ENCODE measurements around the gene TMEM116. TPM values are rescaled to one million over a fixed set of nuclear protein-coding genes. Genes with fewer than 3 reads are reported as not detected.
A peak's percentile ranks its signal among the peaks of the same experiment; 100 is the strongest.
"Not testable (repeated sequence)": the region's sequence is repeated elsewhere in the genome, so short reads cannot be mapped to it uniquely, and the experiment has no call there.

The TMEM116 gene
- total RNA-seq, 1 donor from 2014 or later, result 3.4 TPM

DNA sequence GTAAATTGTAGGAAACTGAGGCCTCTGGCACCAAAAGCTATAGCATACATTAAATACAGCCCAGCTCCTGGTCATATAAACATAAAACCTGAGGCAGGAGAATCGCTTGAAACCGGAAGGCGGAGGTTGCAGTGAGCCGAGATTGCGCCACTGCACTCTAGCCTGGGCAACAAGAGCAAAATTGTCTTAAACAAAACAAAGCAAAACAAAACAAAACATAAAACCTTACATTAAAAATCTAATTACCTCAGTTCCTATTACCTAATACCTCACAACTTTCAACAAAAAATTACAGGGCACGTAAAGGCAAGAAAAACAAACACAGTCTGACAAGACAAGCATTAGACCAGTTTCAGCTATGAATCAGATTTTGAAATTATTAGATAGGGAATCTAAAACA is 36.7 kb downstream of the TMEM116 start:
- DNase-seq (ENCODE audit: low read depth in 2 of 2), result no peak

DNA sequence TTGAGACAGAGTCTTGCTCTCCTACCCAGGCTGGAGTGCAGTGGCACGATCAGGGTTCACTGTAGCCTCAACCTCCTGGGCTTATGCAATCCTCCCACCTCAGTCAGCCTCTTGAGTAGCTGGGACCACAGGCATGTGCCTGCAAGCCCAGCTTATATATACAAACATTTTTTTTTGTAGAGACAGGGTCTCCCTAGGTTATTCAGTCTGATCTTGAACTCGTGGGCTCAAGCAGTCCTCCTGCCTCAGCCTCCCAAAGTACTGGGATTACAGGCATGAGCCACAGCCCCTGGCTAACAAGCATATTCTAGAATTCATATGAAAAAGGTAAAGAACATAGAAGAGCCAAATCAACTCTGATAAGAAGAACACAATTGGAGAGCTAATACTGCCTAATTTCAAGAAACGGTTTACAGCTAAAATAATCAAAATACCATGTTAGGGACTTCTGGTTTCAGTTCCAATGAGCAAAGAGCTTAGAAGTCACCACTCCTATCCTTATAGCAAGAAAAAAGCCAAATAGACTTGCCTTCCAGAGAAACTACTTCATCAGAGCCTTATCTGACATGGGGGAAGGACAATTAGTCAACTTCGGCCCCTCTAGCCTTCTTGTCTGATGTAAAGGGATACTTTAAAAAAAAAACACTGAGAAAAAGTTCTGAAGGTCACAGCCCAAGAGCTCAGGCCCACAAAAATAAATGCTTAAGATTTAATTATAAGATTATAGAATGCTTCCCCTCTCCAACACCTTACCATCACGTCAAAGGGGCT is 37.6 kb downstream of the TMEM116 start:
- no peak for DNase-seq (ENCODE audit: low read depth in 2 of 2)

DNA sequence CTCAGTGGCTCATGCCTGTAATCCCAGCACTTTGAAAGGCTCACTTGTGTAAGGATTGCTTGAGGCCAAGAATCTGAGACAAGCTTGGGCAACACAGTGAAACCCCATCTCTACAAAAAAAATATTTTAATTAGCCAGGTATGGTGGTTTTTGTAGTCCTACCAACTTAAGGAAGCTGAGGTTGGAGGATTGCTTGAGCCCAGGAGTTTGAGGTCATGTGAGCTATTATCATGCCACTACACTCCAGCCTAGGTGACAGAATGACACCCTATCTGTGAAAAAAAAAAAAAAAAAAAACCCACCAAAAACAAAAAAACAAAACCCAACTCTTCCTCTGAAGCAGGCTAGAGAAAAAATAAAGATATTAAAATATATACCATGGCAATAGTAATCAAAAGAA is 41.2 kb downstream of the TMEM116 start:
- no peak for DNase-seq (ENCODE audit: low read depth in 2 of 2)

GRCh38 chr12:111964935-111965334 is 48.0 kb downstream of the TMEM116 start:
- DNase-seq (ENCODE audit: low read depth in 2 of 2), result no peak

DNA sequence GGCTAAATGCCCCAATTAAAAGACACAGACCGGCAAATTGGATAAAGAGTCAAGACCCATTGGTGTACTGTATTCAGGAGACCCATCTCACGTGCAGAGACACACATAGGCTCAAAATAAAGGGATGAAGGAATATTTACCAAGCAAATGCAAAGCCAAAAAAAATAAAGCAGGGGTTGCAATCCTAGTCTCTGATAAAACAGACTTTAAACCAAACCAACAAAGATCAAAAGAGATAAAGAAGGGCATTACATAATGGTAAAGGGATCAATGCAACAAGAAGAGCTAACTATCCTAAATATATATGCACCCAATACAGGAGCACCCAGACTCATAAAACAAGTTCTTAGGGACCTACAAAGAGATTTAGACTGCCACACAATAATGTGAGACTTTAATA is 53.4 kb downstream of the TMEM116 start:
- not testable (repeated sequence) for DNase-seq (ENCODE audit: low read depth in 2 of 2)

DNA sequence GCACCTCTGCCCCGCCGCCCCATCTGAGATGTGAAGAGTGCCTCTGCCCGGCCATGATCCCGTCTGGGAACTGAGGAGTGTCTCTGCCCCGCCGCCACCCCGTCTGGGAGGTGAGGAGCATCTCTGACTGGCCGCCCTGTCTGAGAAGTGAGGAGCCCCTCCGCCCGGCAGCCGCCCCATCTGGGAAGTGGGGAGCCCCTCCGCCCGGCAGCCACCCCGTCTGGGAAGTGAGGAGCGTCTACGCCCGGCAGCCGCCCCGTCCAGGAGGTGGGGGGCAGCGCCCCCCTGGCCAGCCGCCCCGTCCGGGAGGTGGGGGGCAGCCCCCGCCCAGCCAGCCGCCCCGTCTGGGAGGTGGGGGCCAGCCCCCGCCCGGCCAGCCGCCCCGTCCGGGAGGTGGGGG is 55.7 kb downstream of the TMEM116 start:
- DNase-seq (ENCODE audit: low read depth in 2 of 2), result not testable (repeated sequence)

DNA sequence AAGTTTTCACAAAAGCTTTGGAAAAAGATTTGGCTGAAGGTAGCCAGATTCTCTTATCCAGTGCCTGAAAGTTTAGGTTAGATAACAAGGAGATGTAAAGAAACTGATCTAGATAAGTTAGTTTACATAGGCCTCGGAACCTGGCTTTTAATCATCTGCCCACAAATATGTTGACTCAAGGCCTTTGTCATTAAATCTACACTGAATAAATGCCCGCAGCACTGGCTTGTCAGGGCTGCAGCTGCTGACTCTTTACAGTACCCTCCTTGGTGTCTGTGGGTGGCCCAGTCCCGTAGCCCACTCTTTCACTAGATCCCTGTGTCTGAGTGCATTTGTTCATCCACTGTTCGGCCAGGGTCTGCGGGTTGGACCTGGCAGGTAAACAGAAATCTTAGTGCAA is 58.0 kb downstream of the TMEM116 start:
- no peak for DNase-seq (ENCODE audit: low read depth in 2 of 2)

GRCh38 chr12:111953455-111953854 is 59.5 kb downstream of the TMEM116 start:
- peak; percentile 70 for DNase-seq (ENCODE audit: low read depth in 2 of 2)

- DNase-seq (ENCODE audit: low read depth in 2 of 2), result not testable (repeated sequence)
Measured at GRCh38 chr12:111952084-111952787, 60.7 kb downstream of the TMEM116 start.

DNA sequence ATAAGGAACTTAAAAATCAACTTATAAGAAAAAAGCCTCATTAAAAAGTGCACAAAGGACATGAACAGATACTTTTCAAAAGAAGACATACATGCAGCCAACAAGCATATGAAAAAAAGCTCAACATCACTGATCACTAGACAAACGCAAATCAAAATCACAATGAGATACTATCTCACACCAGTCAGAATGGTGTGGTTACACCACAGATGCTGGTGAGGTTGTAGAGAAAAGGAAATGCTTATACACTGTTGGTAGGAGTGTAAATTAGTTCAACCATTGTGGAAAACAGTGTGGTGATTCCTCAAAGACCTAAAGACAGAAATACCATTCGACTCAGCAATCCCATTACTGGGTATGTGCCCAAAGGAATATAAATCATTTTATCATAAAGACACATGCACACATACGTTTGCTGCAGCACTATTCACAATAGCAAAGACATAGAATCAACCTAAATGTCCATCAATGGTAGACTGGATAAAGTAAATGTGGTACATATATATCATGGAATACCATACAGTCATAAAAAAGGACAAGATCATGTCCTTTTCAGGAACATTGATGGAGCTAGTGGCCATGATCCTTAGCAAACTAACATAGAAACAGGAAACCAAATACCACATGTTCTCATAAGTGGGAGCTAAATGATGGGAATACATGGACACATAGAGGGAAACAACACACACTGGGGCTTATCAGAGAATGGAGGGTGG is 61.8 kb downstream of the TMEM116 start:
- DNase-seq (ENCODE audit: low read depth in 2 of 2), result not testable (repeated sequence)

DNA sequence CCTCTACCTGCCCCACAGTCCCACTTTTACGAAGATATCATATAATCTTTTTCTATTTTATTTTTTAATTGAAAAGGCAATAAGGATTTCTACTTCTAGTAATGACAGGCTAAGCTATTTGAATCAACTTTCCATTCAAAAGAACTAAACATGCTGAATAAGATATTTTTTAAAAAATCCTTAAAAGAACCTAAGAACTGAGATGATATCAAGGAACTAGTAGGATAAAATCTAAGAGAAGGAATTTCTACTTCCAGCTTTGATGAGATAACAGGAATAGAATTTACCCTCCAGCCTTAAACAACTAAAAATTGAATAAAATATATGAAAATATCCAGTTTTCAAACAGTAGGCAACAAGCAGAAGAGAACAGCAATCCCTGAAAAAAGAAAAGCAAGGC is 69.0 kb downstream of the TMEM116 start:
- no peak for DNase-seq (ENCODE audit: low read depth in 2 of 2)

- DNase-seq (ENCODE audit: low read depth in 2 of 2), result peak; percentile 67 to 80
Measured at GRCh38 chr12:111942557-111942956, 70.4 kb downstream of the TMEM116 start.

GRCh38 chr12:111937429-111937828 is 75.5 kb downstream of the TMEM116 start:
- no peak for DNase-seq (ENCODE audit: low read depth in 2 of 2)

DNA sequence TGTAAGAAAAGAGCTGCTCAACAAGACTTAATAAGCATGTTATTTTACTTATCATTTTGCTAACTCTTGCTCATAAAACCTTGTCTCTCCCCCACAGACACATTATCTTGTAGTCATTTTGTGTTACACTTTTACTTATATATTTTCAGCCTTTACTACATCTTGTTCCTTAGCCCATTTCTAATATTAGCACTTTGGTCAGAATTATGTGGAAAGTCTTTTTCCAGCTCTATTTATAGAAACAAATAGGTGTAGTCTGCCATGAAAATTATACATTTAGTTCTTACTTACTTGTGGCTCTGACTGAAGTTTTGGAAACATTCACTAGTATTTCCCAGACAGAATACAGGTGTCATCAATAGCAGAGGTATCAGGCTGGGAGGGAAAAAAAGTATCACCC is 76.1 kb downstream of the TMEM116 start:
- DNase-seq (ENCODE audit: low read depth in 2 of 2), result no peak

DNA sequence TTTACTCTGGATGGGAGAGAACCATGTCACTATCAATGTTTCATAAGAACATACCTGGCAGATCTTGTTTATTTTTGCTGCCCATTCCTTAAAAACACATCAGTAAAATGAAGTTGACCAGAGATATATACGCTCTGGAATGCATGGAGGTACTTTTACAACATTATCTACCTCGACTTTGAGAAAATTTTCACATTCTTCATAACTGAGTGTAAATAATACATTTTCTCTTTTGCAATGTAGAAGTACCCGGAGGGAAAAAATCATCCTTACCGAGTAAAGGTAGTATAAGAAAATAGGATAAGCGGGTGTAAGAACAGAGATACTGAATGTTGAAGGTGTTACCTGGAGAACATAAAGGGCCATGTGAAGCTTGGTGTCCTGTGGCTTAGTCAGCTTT is 80.7 kb downstream of the TMEM116 start:
- DNase-seq (ENCODE audit: low read depth in 2 of 2), result no peak

DNA sequence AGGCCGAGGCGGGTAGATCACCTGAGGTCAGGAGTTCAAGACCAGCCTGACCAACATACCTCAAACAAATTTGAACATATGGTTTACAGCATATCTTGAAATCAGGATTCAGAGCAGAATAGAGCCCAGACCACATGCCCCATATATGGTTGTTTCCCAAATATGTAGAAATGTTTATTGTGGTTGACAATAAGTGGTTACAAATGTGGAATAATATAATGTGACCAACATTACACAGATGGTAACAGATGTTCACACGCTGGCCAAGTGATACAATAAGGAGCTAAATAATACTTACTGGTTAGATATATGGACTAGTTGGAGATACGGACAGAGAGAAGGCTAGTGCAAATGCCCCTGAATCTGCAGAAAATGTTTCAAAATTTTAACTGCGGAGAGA is 85.6 kb downstream of the TMEM116 start:
- no peak for DNase-seq (ENCODE audit: low read depth in 2 of 2)

DNA sequence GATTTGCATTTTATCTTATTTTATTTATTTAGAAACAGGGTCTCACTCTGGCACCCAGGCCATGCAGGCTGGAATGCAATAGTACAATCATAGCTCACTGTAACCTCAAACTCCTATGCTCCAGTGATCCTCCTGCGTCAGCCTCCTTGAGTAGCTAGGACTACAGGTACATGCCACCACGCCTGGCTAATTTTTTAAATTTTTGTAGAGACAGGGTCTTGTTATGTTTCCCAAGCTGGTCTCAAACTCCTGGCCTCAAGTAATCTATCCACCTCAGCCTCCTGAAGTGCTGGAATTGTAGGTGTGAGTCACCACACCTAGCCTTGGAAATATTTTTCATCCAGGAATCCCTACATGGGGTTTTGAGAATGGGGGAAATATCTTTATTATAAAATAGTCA is 86.3 kb downstream of the TMEM116 start:
- no peak for DNase-seq (ENCODE audit: low read depth in 2 of 2)

DNA sequence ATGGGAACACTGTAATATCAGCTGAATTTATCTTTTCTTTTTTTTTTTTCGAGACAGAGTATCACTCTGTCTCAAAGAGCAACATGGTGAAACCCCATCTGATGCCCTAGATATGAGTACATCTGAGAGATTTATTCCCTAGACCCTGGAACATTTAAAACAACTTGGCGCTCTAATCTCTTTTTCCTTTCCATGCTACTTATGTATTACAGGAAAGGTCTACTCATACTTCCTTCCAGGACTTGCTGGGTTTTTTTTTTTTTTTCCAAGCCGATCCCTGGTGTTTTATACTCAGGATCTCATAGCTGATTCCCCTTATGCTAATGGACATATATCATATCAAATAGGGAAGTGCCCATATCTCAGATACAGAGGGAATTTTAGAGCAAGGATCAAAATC is 87.8 kb downstream of the TMEM116 start:
- DNase-seq (ENCODE audit: low read depth in 2 of 2), result peak; percentile 45 to 78

DNA sequence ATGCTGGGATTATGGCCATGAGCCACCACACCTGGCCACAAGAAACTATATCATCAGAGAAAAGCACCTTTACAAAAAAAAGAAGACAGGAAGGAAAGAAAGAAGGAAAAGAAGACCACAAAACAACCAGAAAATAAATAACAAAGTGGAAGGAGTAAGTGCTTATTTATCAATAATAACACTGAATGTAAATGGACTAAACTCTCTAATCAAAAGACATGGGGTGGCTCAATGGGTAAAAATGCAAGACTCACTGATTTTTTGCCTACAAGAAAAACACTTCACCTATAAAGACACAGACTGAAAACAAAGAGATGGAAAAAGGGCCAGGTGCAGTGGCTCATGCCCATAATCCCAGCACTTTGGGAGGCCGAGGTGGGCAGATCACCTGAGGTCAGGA is 105.2 kb downstream of the TMEM116 start:
- no peak for DNase-seq (ENCODE audit: low read depth in 2 of 2)

- DNase-seq (ENCODE audit: low read depth in 2 of 2), result no peak
Measured at GRCh38 chr12:111905502-111905901, 107.5 kb downstream of the TMEM116 start.

DNA sequence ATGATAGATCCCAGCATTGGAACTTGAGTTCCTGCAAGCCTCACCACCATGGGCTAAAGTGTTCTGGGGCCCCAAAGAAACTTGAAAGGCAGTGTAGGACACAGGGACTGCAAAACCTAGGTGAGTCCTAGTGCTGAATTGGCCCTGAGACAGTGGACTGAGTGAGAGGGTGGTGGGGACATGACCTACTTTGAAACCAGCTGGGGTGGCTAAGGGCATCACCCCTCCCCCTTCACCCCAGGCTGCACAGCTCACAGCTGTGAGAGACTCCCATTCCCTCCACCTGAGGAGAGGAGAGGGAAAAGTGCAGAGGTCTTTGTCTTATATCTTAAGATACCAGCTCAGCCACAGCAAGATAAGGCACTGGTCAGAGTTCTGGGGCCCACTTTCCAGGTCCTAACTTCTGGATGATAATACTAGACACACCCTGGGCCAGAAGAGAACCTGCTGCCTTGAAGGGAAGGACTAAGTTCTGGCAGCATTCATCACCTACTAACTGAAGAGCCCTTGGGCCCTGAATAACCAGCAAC is 108.5 kb downstream of the TMEM116 start:
- DNase-seq (ENCODE audit: low read depth in 2 of 2), result no peak

GRCh38 chr12:111901182-111901581 is 111.8 kb downstream of the TMEM116 start:
- no peak for DNase-seq (ENCODE audit: low read depth in 2 of 2)

Measured in lung microvascular endothelial cell (primary cell).